Stimulated activated CD4-positive, alpha-beta T cell treated with anti-CD3 and anti-CD28 coated beads, Interleukin-4, amount 100 ng/mL, for 4 hours (primary cell): ENCODE data around the gene PIGU.
"Not testable (repeated sequence)": the region's sequence is repeated elsewhere in the genome, so short reads cannot be mapped to it uniquely, and the experiment has no call there.

Experiments
- DNase-seq, 2 experiments: peaks; one replicate each; pipeline ENCODE4 v3.0.0-alpha.2; 2020

PIGU gene

GRCh38 chr20:34618676-34619075 lies 58.2 kb downstream of the PIGU start:
- no peak for DNase-seq

GRCh38 chr20:34616913-34617312 lies 60.0 kb downstream of the PIGU start:
- not testable (repeated sequence) for DNase-seq

DNA sequence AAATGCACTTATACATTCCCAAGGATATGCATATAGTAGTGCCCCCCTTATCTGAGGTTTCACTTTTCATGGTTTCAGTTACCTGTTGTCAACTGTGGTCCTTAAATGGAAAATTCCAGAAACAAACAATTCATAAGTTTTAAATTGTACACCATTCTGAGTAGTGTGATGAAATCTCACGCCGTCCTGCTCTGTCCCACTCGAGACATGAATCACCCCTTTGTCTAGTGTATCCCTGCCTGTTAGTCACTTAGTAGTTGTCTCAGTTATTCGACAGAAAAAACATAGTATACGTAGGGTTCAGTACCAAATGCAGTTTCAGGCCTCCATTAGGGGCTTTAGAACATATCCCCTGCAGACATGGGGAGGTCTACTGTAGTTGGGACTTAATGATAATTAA lies 61.4 kb downstream of the PIGU start:
- no peak for DNase-seq

- not testable (repeated sequence) for DNase-seq
Measured at GRCh38 chr20:34611976-34612375, 64.9 kb downstream of the PIGU start.

- no peak for DNase-seq
Measured at GRCh38 chr20:34607066-34607465, 69.8 kb downstream of the PIGU start.

DNA sequence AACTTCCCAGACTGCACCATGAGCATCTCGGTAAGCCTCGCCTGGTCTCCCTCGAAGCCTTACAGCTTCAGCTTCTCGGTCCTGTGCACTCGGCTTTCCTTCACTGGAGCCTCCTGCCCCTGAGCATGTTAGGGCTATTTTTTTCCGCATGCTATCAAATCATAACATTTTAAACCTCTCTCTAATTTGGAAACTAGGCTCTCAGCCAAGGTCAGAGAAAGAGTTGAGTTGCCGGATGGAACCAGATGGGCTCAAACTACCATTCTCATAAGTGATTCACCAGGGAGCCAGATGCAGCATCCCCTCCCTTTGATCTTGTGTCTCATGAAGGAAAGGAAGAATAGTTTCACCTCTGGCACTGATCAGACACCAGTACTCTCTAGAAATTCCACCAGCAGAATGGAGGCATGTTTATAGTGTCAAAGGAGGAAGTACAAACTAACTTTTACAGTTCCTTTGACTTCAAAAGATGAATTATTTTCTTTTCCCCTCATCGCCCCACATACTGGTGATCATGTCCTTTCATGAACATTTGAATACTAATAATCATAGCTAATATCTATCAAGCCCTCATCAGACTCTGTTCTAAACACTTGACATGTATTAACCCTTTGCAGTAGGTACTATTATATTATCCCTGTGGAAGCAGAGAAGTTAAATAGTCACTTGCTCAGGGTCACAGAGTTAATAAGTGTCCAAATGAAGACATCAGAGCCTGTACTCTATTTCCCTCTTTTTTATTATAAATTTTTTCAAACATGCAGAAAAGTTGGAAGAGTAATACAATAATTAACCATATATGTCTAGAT lies 71.7 kb downstream of the PIGU start:
- no peak for DNase-seq

- no peak for DNase-seq
Measured at GRCh38 chr20:34600892-34601653, 75.8 kb downstream of the PIGU start.

DNA sequence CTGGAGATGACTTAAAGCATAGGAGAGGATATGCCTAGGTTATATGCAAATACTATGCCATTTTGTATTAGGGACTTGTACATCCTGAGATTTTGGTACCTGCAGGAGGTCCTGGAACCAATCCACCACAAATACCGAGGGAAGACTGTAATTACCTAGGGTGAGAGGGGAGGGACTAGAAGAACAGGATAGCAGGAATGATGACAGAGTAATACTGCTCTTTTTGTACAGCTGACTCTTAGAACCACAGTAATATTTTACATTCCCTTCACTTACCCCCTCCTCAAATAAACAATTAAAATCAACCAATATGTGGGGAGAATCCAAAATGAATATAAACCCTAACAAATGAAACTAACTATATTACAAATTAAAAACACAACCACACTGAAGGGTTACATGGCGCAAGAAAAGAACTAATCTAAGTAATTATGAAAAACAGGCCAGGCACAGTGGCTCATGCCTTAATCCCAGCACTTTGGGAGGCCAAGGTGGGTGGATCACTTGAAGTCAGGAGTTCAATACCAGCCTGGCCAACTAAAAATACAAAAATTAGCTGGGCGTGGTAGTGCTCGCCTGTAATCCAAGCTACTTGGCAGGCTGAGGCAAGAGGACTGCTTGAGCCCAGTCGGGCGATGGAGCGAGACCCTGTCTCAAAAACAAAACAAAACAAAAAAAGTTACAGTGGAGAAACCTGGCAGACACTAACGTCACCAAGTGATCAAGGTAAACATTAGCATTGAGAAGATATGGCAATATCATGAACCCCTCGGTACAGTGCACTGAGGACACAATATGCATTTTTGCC lies 81.3 kb downstream of the PIGU start:
- no peak for DNase-seq

GRCh38 chr20:34586488-34587163 lies 90.3 kb downstream of the PIGU start:
- DNase-seq = no peak

GRCh38 chr20:34585019-34585418 lies 91.9 kb downstream of the PIGU start:
- no peak for DNase-seq

GRCh38 chr20:34583544-34583943 lies 93.3 kb downstream of the PIGU start:
- DNase-seq = no peak

DNA sequence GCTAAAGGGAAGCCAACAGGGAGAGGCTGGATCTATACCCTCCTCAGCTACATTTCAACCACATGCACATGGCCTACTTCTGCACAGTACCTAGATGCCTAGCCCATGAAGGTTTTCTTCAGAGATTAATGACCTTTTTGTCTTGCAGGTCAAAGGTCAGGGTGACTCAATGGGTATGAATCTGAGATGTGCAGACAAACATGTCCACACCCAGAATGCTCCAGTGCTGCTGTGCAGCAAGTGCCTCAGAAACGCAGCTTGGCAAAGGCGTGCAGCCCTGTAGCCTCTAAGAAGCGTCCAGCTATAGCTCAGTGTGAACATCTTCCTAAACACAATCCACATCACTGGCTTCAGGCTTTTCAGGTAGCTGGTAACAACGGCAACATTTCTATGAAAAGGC lies 94.0 kb downstream of the PIGU start:
- no peak for DNase-seq

DNA sequence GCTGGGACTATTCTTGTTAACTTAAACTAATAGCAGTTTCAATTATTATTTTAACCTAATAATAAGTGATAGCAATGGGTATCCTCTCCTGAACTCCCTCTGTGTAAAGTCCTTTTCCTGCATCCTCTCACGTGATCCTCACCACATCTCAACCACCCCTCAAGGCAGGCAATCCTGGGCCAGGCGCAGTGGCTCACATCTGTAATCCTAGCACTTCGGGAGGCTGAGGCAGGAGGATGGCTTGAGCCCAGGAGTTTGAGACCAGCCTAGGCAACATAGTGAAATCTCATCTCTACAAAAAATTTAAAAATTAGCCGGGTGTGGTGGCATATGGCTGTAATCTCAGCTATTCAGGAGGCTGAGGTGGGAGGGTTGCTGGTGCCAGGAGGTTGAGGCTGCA lies 94.7 kb downstream of the PIGU start:
- no peak for DNase-seq

DNA sequence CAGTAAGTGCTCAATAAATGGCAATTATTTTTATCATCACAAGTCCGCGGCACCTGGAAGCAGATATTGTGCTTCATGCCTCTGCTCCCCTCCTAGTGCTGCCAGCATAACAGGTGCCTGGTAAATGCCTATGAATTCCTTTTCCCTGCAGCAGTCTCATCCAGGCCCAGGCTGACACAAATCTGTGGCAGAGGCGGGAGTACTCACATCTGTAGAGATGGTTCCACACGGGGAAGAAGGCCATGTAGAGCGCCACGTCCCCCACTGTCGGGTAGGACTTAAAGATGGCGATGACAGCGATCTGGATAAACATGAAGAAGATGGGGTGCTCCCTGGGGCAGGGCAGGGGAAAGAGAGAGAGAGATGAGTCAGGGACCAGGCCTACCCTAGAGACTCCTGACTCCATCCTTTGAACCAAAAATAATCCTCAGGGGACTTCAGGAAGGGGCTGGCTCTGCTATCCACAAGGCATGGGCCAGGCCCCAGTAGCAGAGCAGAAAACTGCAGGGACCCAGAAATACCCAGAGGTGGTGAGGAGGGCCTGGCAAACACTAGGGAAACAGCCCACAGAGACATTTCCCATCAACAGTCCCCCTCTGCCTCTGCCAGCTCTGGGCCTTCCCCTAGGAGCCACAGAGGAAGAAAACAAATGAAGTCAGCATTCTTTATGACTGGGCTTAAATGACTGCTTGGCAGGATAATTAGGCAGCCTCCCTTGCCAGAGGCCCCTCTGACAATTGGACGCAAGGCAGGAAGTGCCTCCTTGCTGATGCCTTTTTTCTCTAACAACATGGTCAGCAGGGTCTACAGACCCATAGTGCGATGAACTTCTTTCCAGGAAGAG lies 95.3 kb downstream of the PIGU start:
- DNase-seq = no peak

- no peak for DNase-seq
Measured at GRCh38 chr20:34579979-34580940, 96.6 kb downstream of the PIGU start.

- no peak for DNase-seq
Measured at GRCh38 chr20:34579191-34579978, 97.5 kb downstream of the PIGU start.

GRCh38 chr20:34578521-34578920 lies 98.4 kb downstream of the PIGU start:
- no peak for DNase-seq

DNA sequence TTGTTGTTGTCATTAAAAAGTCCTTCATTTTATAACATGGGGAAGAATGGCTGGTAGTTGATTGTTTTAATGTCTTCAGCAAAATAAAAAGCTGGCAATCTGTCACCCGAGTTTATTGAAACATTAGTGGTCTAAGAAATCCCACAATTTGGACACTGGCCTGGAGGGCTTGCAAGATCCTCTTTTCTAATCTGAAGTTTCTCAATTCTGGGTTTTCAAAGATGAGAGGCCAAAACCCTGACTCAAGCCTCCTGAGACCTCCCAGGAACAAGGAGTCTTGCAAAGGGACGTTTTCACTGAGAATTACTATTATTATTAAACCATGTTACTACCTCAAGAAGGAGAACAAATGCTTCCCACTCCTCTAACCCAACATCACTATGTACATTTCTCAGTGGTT lies 98.9 kb downstream of the PIGU start:
- DNase-seq = no peak

- DNase-seq = no peak
Measured at GRCh38 chr20:34577061-34577460, 99.8 kb downstream of the PIGU start.

DNA sequence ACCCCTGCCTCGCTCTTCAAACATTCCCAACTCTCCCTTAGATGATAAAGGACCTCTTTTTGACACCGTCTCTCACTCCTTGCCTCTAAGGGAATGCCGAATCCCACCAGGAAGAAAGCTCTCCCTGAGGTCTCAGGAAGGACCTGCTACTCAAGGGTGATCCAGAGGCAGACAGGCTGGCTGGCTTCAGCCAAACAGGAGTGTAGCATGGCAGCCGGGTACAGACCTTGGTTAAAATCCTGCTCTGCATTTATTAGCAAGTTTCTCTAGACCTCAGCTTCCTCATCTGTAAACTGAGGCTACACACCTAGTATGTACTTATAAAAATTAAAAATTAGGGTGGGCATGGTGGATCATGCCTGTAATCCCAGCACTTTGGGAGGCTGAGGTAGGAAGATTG lies 101.1 kb downstream of the PIGU start:
- no peak for DNase-seq
